Ovary (tissue), 9 donors: ENCODE measurements around the gene KCND3. TPM values are rescaled to one million over a fixed set of nuclear protein-coding genes. Genes with fewer than 3 reads are reported as not detected.

Source experiments
- DNase-seq, 5 donors: peaks; one replicate each; pipeline ENCODE4 v3.0.0-alpha.2; 2019 to 2020
- H3K27ac ChIP-seq, 2 donors: fragments of 200-600 bp; one replicate each; pipeline versions ENCODE4 v1.5.1 to v1.8.0; 2019 to 2022
- H3K27me3 ChIP-seq: fragments of 200-600 bp; one replicate; pipeline ENCODE4 v1.8.0; 2022
- H3K36me3 ChIP-seq: fragments of 200-600 bp; sonication (generic); one replicate; pipeline ENCODE4 v1.5.1; 2019
- H3K4me1 ChIP-seq: one replicate; pipeline ENCODE4 v1.8.1; 2013; ENCODE audit warnings: mild to moderate bottlenecking, moderate library complexity; ENCODE audit not compliant: insufficient read depth
- H3K4me3 ChIP-seq: fragments of 200-600 bp; sonication (generic); one replicate; pipeline ENCODE4 v1.5.1; 2017
- H3K9me3 ChIP-seq, 2 donors: fragments of 200-600 bp in 1 of 2; sonication (generic) in 1 of 2; one replicate each; pipeline versions ENCODE4 v1.5.1 to v1.8.1; 2013 to 2019; ENCODE audit warnings: mild to moderate bottlenecking in 1 of 2, moderate library complexity in 1 of 2
- EP300 ChIP-seq: sonication (generic); formaldehyde crosslinking; IDR thresholded peaks from one replicate; pipeline ENCODE4 v1.6.1; 2017; ENCODE audit warnings: antibody characterized with exemption
- POLR2A ChIP-seq: fragments of 450-650 bp; IDR thresholded peaks from one replicate; pipeline ENCODE4 v1.6.1; 2017; ENCODE audit warnings: antibody characterized with exemption, mild to moderate bottlenecking, moderate library complexity
- WGBS, 3 donors: extraction: QIAGEN DNeasy Blood & Tissue Kit in 1 of 3; methylation state at CpG; one replicate each; pipeline versions ENCODE4 v1.1.5 to v1.1.7; 2013 to 2017; 5-methylcytosine and 5-hydroxymethylcytosine counted together
- intact Hi-C, 4 donors: fragments of 100-400 bp; cut with DNase I; formaldehyde crosslinking; loops; one replicate each; pipeline versions ENCODE4 v1.11.0 to v1.15.1; 2022 to 2023
- polyA plus RNA-seq, 2 donors: library from polyadenylated mRNA; stranded (reverse); fragments of 200-250 nt in 1 of 2; fragments of 350-450 nt in 1 of 2; fragmentation: Illumina TruSeq in 1 of 2; extraction: RNeasy Lipid Tissue Mini Kit (QIAGEN cat#74804) in 1 of 2; gene quantifications; one replicate each; pipeline ENCODE4 v1.2.3, GENCODE V29; 2013 to 2014
- total RNA-seq, 7 donors: library from RNA; depleted of rRNA in 2 of 7; stranded (reverse); fragments of >200 nt in 2 of 7; fragmentation: NEBNext Ultra II Directional in 3 of 7; extraction: Animal tissue kit (Norgen Biotek cat#: 25700) in 3 of 7; gene quantifications; one replicate each; pipeline versions ENCODE4 v1.1.0 to v1.2.4, GENCODE V29; 2016 to 2023
- TF ChIP-seq, protein P1 (sequence below), 3 donors: fragments of 450-650 bp in 2 of 3; fragments of 200-600 bp in 1 of 3; IDR thresholded peaks; one replicate each; pipeline versions ENCODE4 v1.5.1 to v1.8.0; 2016 to 2022; ENCODE audit warnings: antibody characterized with exemption in 3 of 3, mild to moderate bottlenecking in 1 of 3
- donor health status: DM: no; HTN: no; CAD: no; lungs with moderate emphysema.
- donor health status: DM: no; HTN: no; CAD: no.
- donor health status: Bipolar disorder and iron deficiency.
- donor health status: DM: yes; HTN: yes; CAD: no.
- donor health status: DM: no; HTN: no; CAD: no.
- donor health status: DM: yes; HTN: yes; CAD: no.

Gene KCND3
- total and polyA plus RNA-seq, 9 donors = 0.15 to 6.5 (median 0.60) TPM

DNA sequence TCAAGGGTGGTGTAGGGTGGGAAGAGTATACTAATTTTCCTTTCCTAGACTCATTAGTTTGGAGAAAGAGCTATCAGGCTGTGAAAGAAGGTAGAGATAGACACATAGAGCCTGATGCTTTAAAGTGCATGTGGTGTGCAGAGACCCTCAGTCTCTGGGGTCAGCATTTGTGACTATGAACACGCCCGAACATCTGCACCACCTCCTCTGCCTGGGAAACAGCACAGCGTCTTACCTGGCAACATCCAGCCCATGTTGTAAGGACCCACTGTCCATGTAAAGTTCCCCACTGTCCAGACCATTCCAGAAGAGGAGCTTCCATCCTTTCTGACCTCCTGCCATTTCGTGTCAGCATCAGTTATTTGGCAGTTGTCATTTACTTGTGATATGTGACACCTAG, 83.4 kb downstream of the KCND3 start:
- TF ChIP-seq POLR2A (no peak), EP300 (no peak)
- TF ChIP-seq, protein P1, sequence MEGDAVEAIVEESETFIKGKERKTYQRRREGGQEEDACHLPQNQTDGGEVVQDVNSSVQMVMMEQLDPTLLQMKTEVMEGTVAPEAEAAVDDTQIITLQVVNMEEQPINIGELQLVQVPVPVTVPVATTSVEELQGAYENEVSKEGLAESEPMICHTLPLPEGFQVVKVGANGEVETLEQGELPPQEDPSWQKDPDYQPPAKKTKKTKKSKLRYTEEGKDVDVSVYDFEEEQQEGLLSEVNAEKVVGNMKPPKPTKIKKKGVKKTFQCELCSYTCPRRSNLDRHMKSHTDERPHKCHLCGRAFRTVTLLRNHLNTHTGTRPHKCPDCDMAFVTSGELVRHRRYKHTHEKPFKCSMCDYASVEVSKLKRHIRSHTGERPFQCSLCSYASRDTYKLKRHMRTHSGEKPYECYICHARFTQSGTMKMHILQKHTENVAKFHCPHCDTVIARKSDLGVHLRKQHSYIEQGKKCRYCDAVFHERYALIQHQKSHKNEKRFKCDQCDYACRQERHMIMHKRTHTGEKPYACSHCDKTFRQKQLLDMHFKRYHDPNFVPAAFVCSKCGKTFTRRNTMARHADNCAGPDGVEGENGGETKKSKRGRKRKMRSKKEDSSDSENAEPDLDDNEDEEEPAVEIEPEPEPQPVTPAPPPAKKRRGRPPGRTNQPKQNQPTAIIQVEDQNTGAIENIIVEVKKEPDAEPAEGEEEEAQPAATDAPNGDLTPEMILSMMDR (IDR thresholded peaks at IDR 0.05) = no peak
- Histone ChIP-seq H3K9me3 (no peaks in the 10 kb centered on the region), H3K27ac (no peak overlapping the region), H3K36me3 (no peaks in the 10 kb centered on the region), H3K4me1 (no peaks in the 10 kb centered on the region), H3K27me3 (no peaks in the 10 kb centered on the region), H3K4me3 (no peak overlapping the region)
- WGBS, 3 donors = 66 to 78% (median 70%) methylated on average over 4 of the region's 4 CpGs
- DNase-seq = no peak
- intact Hi-C loops = no loop called here

DNA sequence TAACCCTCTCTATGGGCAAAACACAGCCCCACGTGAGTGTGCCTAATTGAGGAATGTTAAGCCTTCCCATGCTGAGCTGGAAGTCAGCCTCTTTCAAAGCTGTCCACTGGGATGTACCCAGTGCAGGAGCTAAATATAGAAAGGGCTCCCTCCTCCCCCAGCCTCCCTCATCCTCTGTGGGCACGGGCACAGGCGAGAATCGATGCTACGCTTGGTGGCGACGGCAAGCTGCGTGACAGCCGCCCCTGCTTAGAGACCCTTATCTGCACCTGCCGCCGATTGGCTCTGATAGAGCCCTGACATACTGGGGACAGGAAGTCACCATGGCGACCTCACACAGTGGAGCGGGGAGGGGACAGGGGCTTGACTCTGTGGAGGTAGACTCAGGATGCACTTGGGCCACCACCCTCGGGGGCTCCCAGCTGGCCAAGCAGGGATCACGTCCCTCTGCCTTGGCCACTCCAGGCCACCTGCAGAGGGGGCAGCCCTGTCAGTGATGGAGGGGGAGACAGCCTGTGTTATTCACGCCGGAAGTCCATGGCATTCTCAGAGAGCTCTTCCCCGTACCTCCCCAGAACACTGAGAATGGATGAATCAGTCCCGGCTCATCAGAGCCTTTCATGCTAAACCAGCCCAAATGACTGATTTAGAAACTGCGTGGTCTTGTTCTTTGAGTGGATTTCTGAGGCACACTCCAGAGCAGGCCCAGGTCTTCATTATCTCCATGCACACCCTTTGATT, 84.8 kb downstream of the KCND3 start:
- Histone ChIP-seq H3K27ac (no peak overlapping the region), H3K4me1 (no peaks in the 10 kb centered on the region), H3K36me3 (no peaks in the 10 kb centered on the region), H3K27me3 (no peaks in the 10 kb centered on the region), H3K9me3 (no peaks in the 10 kb centered on the region), H3K4me3 (no peak overlapping the region)
- no peak for DNase-seq
- TF ChIP-seq, protein P1 (IDR thresholded peaks at IDR 0.05) = no peak
- TF ChIP-seq EP300 = no peak
- no peak for TF ChIP-seq POLR2A
- intact Hi-C loops = no loop called here
- WGBS, 3 donors = 39 to 56% (median 53%) methylated on average over 20 of the region's 20 CpGs

DNA sequence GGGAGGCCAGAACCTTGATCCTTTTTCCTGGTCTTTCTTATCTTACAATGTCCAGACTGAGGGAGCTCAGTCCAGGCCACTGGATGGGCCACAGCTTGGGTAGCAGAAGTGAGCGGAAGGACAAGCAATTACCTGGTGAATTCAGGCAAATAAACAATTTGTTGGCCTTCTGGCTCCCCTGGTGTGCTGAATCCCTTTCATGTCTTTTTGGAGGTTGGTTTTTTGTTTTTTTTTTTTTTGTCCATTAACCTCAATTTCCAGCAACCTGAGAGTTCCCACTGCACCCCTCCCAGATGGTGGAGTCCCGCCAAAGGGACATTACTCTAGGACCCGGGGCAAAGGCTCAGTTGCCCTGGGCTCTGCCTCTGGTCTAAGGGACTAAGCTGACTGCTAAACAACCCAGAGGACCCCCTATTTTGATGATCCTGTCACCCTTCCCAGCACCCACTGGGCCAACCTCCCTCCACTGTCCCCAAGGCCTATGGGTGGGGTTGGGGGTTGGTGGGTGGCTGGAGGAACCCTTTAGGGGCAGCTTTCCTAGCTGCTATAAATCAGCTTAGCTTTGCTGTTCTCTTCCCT, 85.5 kb downstream of the KCND3 start:
- Histone ChIP-seq H3K4me1 (no peaks in the 10 kb centered on the region), H3K27ac (no peak overlapping the region), H3K36me3 (no peaks in the 10 kb centered on the region), H3K9me3 (no peaks in the 10 kb centered on the region), H3K27me3 (no peaks in the 10 kb centered on the region), H3K4me3 (no peak overlapping the region)
- 80 to 87% (median 81%) methylated on average over 3 of the region's 3 CpGs for WGBS, 3 donors
- intact Hi-C loops = no loop called here
- DNase-seq = no peak
- no peak for TF ChIP-seq EP300
- no peak for TF ChIP-seq POLR2A
- TF ChIP-seq, protein P1 (IDR thresholded peaks at IDR 0.05) = no peak

DNA sequence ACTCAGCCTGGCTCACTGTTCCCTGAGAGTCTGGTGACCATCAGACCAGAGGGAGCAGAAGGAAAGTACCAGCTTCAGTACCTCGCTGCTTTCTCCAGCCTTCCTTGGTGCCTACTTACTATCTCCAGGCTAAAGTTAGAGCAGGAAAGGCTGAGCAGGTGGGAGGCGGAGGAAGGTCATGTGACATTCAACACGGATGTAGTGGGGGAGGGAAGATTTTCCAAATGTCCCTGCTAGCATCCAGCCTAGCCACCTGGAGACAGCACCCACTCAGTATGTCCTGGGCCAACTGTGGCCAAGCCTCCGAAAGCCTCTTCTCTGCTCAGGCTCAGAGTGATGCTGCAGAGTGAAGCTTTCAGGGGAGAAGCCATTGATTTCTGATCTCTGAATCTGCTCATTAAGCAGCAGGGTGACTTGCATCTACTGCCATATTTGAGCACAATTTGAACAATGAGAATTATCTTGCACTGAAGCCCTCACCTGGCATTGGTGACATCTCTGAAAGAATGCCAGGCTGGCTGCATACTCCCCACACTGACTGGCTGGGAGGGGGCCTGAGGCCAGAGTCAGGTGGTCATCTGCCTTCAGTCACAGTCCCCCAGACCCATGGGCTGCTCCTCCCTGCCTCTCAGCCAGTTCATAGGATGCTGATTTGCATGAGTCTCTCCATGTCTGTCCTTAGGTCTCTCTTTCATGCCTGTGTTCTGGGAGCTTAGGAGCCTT, 86.2 kb downstream of the KCND3 start:
- H3K27ac ChIP-seq = no peak overlapping the region
- TF ChIP-seq POLR2A (no peak), EP300 (no peak)
- TF ChIP-seq, protein P1 (IDR thresholded peaks at IDR 0.05) = no peak
- 52 to 63% (median 63%) methylated on average over 4 of the region's 4 CpGs for WGBS, 3 donors
- H3K27me3 ChIP-seq = no peaks in the 10 kb centered on the region
- H3K36me3 ChIP-seq = no peaks in the 10 kb centered on the region
- no peak overlapping the region for H3K4me3 ChIP-seq
- intact Hi-C loops = no loop called here
- no peaks in the 10 kb centered on the region for H3K9me3 ChIP-seq
- H3K4me1 ChIP-seq = no peaks in the 10 kb centered on the region
- DNase-seq = no peak
